ENCODE measurements around the gene ULK4. TPM values are rescaled to one million over a fixed set of nuclear protein-coding genes. Genes with fewer than 3 reads are reported as not detected.

Gene ULK4
- total RNA-seq, 4 donors from 2014 or later = 2.0 to 3.0 (median 2.3) TPM

- ATAC-seq = no peak
- no peaks in the 10 kb centered on the region for H3K36me3 ChIP-seq
- H3K9me3 ChIP-seq = no peaks in the 10 kb centered on the region
- no peak overlapping the region for H3K27ac ChIP-seq
- H3K27me3 ChIP-seq = no peaks in the 10 kb centered on the region
- no peak for TF ChIP-seq POLR2A (IDR thresholded peaks at IDR 0.05)
- no peak for TF ChIP-seq CTCF (IDR thresholded peaks at IDR 0.05 in 4 of 5, conservative IDR thresholded peaks at IDR 0.05 in 1 of 5)
- no peak for DNase-seq
- no peaks in the 10 kb centered on the region for H3K4me1 ChIP-seq
- intact Hi-C loops (cut with DNase I; ENCODE audit: low total_unique reads) = no loop called here
- in situ Hi-C loops (cut with MboI; ENCODE audit: low sequenced_read_pairs in 4 of 4) = loop anchor here in 2 of 4 donors (25.0 kb wide), 1 partner anchor 182 kb away; no protein-coding TSS in a partner anchor
- no peak overlapping the region for H3K4me3 ChIP-seq
Measured at GRCh38 chr3:42005401-42005800, 43.5 kb upstream of the ULK4 start.

DNA sequence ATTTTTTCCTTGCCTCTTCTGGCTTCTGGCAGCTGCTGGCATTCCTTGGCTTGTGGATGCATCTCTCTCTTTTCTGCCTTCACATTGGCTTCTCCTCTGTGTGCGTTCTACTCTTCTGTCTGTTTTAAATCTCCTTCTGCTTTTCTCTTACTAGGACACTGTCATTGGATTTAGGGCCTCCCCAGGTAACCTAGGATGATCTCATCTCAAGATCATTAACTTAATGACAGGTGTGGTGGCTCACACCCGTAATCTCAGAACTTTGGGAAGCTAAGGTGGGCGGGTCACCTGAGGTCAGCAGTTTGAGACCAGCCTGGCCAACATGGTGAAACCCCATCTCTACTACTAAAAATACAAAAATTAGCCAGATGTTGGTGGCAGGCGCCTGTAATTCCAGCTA lies 40.9 kb upstream of the ULK4 start:
- Histone ChIP-seq H3K27ac (no peak overlapping the region), H3K4me1 (peaks cover 0 to 6% of the 10 kb centered on the region in 2 donors), H3K36me3 (no peaks in the 10 kb centered on the region), H3K27me3 (no peaks in the 10 kb centered on the region), H3K4me3 (no peak overlapping the region), H3K9me3 (no peaks in the 10 kb centered on the region)
- in situ Hi-C loops (cut with MboI; ENCODE audit: low sequenced_read_pairs in 4 of 4) (loop anchor here in 3 of 4 donors (5.0 to 25.0 kb wide), 2 partner anchors 80 to 185 kb away; no protein-coding TSS in a partner anchor), intact Hi-C loops (cut with DNase I; ENCODE audit: low total_unique reads) (no loop called here)
- DNase-seq (no peak), ATAC-seq (no peak)
- no peak for TF ChIP-seq CTCF (IDR thresholded peaks at IDR 0.05 in 4 of 5, conservative IDR thresholded peaks at IDR 0.05 in 1 of 5)
- no peak for TF ChIP-seq POLR2A (IDR thresholded peaks at IDR 0.05)

GRCh38 chr3:42001777-42002176 lies 39.9 kb upstream of the ULK4 start:
- no peak for TF ChIP-seq POLR2A (IDR thresholded peaks at IDR 0.05)
- TF ChIP-seq CTCF (IDR thresholded peaks at IDR 0.05 in 4 of 5, conservative IDR thresholded peaks at IDR 0.05 in 1 of 5) = no peak
- Histone ChIP-seq H3K27me3 (no peaks in the 10 kb centered on the region), H3K27ac (no peak overlapping the region), H3K36me3 (no peaks in the 10 kb centered on the region), H3K4me3 (no peak overlapping the region), H3K4me1 (peaks cover 0 to 12% of the 10 kb centered on the region in 2 donors), H3K9me3 (no peaks in the 10 kb centered on the region)
- ATAC-seq (no peak), DNase-seq (no peak)
- in situ Hi-C loops (cut with MboI; ENCODE audit: low sequenced_read_pairs in 4 of 4) = loop anchor here in 3 of 4 donors (5.0 to 25.0 kb wide), 2 partner anchors 81 to 186 kb away; no protein-coding TSS in a partner anchor
- intact Hi-C loops (cut with DNase I; ENCODE audit: low total_unique reads) = no loop called here

- in situ Hi-C loops (cut with MboI; ENCODE audit: low sequenced_read_pairs in 4 of 4) = loop anchor here (5.0 to 25.0 kb wide), 3 partner anchors 82 to 187 kb away; no protein-coding TSS in a partner anchor
- H3K4me1 ChIP-seq = peaks cover 0 to 12% of the 10 kb centered on the region in 2 donors
- H3K4me3 ChIP-seq = no peak overlapping the region
- ATAC-seq = no peak
- no peaks in the 10 kb centered on the region for H3K27me3 ChIP-seq
- TF ChIP-seq POLR2A (IDR thresholded peaks at IDR 0.05) (no peak), CTCF (IDR thresholded peaks at IDR 0.05 in 4 of 5, conservative IDR thresholded peaks at IDR 0.05 in 1 of 5) (no peak)
- intact Hi-C loops (cut with DNase I; ENCODE audit: low total_unique reads) = no loop called here
- H3K9me3 ChIP-seq = no peaks in the 10 kb centered on the region
- no peak for DNase-seq
- no peak overlapping the region for H3K27ac ChIP-seq
- H3K36me3 ChIP-seq = no peaks in the 10 kb centered on the region
Measured at GRCh38 chr3:41999909-42000308, 38.0 kb upstream of the ULK4 start.

Data from gastrocnemius medialis (tissue), 4 donors.